ENCODE measurements around the gene TBCD. TPM values are rescaled to one million over a fixed set of nuclear protein-coding genes. Genes with fewer than 3 reads are reported as not detected.
A peak's percentile ranks its signal among the peaks of the same experiment; 100 is the strongest.

Gene TBCD
- total RNA-seq, 1 experiment from 2014 or later, result 173 TPM

DNA sequence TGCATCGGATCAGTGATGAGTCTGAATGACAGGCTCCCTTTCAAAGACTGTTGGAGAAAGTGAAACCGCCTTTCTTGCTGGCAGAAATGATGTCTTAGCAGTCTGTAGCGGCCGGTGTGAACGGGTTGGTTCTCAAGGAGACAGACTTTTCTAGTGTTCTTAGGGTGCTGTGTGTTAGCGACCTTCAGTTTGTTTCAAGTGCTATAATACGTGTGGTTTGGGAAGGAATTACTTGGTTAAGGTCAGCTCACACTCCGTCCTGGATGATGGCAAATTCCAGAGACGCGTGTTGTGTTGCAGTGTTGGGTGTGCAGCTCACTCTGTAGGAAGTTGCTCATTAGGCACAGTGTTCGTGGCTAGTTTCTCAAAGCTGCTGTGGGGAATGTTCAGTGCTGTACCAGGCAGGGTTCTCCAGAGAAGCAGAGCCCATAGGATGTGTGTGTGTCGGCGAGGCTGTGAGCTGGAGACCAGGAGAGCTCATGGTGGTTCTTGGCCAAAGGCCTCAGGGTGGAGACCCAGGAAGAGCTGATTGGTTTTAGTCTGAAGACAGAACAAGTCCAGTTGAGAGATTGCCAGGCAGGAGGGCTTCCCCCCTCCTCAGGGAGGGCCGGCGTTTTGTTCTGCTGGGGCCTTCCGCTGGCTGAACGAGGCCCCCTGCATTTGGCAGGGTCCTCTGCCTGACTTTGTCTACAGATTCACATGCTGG lies 50.4 kb downstream of the TBCD start:
- POLR2A ChIA-PET, result interaction anchor here (0.5 kb wide), 1 partner anchor 41 kb away, joined by 3 read pairs; no protein-coding TSS in a partner anchor
- Mint-ChIP-seq H3K4me1 (peaks cover 8% of the 10 kb centered on the region), H3K27me3 (ENCODE audit: low read depth) (no peaks in the 10 kb centered on the region), H3K27ac (peak overlapping the region; percentile 78), H3K4me3 (no peak overlapping the region), H3K36me3 (peaks cover 56% of the 10 kb centered on the region), H3K9me3 (no peaks in the 10 kb centered on the region)
- DNase-seq (ENCODE audit: low spot score) (no peak), ATAC-seq (no peak)
- TF ChIP-seq GTF2I (CRISPR knock-in tag; conservative IDR thresholded peaks at IDR 0.05), result no peak
- TF ChIP-seq ETV6 (CRISPR knock-in tag; IDR thresholded peaks at IDR 0.05), result no peak
- no peak for TF ChIP-seq TCF7 (CRISPR knock-in tag; IDR thresholded peaks at IDR 0.05; ENCODE audit: low read depth)
- no peak for TF ChIP-seq NFATC4 (CRISPR knock-in tag; IDR thresholded peaks at IDR 0.05)
- no peak for TF ChIP-seq ZNF263 (CRISPR knock-in tag; IDR thresholded peaks at IDR 0.05; ENCODE audit: low read depth)
- no peak for TF ChIP-seq SMAD3 (CRISPR knock-in tag; IDR thresholded peaks at IDR 0.05; ENCODE audit: borderline replicate concordance)
- no peak for TF ChIP-seq ZNF396 (CRISPR knock-in tag; IDR thresholded peaks at IDR 0.05; ENCODE audit: borderline replicate concordance)
- TF ChIP-seq, protein P1, sequence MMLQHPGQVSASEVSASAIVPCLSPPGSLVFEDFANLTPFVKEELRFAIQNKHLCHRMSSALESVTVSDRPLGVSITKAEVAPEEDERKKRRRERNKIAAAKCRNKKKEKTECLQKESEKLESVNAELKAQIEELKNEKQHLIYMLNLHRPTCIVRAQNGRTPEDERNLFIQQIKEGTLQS (CRISPR knock-in tag; conservative IDR thresholded peaks at IDR 0.05), result no peak
- TF ChIP-seq, protein P2, sequence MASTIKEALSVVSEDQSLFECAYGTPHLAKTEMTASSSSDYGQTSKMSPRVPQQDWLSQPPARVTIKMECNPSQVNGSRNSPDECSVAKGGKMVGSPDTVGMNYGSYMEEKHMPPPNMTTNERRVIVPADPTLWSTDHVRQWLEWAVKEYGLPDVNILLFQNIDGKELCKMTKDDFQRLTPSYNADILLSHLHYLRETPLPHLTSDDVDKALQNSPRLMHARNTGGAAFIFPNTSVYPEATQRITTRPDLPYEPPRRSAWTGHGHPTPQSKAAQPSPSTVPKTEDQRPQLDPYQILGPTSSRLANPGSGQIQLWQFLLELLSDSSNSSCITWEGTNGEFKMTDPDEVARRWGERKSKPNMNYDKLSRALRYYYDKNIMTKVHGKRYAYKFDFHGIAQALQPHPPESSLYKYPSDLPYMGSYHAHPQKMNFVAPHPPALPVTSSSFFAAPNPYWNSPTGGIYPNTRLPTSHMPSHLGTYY (CRISPR knock-in tag; IDR thresholded peaks at IDR 0.05), result no peak
- TF ChIP-seq, protein P3, sequence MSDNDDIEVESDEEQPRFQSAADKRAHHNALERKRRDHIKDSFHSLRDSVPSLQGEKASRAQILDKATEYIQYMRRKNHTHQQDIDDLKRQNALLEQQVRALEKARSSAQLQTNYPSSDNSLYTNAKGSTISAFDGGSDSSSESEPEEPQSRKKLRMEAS (CRISPR knock-in tag; IDR thresholded peaks at IDR 0.05), result no peak
- TF ChIP-seq MXD4 (CRISPR knock-in tag; IDR thresholded peaks at IDR 0.05; ENCODE audit: borderline replicate concordance), result no peak
- no peak for TF ChIP-seq KAT7 (CRISPR knock-in tag; IDR thresholded peaks at IDR 0.05; ENCODE audit: borderline replicate concordance)
- no peak for TF ChIP-seq NR1H2 (CRISPR knock-in tag; IDR thresholded peaks at IDR 0.05)
- TF ChIP-seq JUN (CRISPR knock-in tag; IDR thresholded peaks at IDR 0.05), result no peak
- CTCF ChIA-PET, result interaction anchor here (1.2 kb wide), 1 partner anchor 134 kb away, joined by 7 read pairs; no protein-coding TSS in a partner anchor

DNA sequence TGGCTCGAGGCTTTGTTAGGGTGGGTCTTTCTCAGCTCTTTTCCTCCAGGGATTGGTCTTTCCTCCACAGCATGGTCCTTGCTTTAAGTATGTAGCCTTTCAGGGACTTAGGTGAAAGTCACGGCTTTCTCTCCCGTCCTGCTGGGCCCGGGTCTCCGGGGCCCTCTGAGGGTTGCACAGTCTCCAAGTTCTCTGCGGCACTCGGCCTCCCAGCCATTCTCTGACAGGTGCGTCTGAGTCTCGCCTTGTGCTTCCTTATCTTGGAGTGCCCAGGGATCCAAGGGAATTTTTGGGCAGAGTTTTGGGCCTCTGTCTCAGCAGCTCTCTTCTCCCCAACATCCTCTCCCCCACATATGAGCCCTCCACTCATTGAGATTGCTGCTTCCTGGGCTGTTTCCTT lies 51.3 kb downstream of the TBCD start:
- ATAC-seq, result no peak
- peaks cover 59% of the 10 kb centered on the region for H3K36me3 Mint-ChIP-seq
- TF ChIP-seq, protein P4, sequence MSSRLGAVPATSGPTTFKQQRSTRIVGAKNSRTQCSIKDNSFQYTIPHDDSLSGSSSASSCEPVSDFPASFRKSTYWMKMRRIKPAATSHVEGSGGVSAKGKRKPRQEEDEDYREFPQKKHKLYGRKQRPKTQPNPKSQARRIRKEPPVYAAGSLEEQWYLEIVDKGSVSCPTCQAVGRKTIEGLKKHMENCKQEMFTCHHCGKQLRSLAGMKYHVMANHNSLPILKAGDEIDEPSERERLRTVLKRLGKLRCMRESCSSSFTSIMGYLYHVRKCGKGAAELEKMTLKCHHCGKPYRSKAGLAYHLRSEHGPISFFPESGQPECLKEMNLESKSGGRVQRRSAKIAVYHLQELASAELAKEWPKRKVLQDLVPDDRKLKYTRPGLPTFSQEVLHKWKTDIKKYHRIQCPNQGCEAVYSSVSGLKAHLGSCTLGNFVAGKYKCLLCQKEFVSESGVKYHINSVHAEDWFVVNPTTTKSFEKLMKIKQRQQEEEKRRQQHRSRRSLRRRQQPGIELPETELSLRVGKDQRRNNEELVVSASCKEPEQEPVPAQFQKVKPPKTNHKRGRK (CRISPR knock-in tag; IDR thresholded peaks at IDR 0.05; ENCODE audit: borderline replicate concordance), result no peak
- TF ChIP-seq ZNF396 (CRISPR knock-in tag; IDR thresholded peaks at IDR 0.05; ENCODE audit: borderline replicate concordance), result no peak
- DNase-seq (ENCODE audit: low spot score), result no peak
- H3K27me3 Mint-ChIP-seq (ENCODE audit: low read depth), result no peaks in the 10 kb centered on the region
- H3K4me3 Mint-ChIP-seq, result no peak overlapping the region
- H3K27ac Mint-ChIP-seq, result peak overlapping the region; percentile 54
- peaks cover 8% of the 10 kb centered on the region for H3K4me1 Mint-ChIP-seq
- no peaks in the 10 kb centered on the region for H3K9me3 Mint-ChIP-seq
- POLR2A ChIA-PET, result no interaction called here
- CTCF ChIA-PET, result no interaction called here

DNA sequence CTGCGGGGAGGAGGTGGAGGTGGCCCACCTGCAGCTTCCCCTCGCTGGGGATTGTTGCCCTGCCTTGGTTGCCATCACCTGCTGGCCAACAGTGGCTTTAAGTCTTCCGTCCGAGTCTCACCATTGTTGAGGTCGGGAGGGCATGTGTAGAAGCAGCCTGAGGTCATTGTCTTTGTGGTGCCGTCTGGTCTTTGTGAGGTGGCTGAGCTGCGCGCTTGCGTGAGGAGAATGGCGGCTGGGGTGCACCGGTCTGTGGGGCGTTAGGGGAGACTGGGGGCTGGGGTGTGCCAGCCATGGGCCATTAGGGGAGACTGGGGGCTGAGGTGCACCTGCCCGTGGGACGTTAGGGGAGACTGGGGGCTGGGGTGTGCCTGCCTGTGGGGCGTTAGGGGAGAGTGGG lies 51.7 kb downstream of the TBCD start:
- Mint-ChIP-seq H3K4me3 (no peak overlapping the region), H3K4me1 (peaks cover 8% of the 10 kb centered on the region), H3K36me3 (peaks cover 55% of the 10 kb centered on the region), H3K27me3 (ENCODE audit: low read depth) (no peaks in the 10 kb centered on the region), H3K27ac (peak overlapping the region; percentile 54; the same call in 1 of the 2 replicates), H3K9me3 (no peaks in the 10 kb centered on the region)
- TF ChIP-seq RELA (CRISPR knock-in tag; IDR thresholded peaks at IDR 0.05; ENCODE audit: borderline replicate concordance) (no peak), TEAD4 (CRISPR knock-in tag; IDR thresholded peaks at IDR 0.05) (no peak), FOXP1 (CRISPR knock-in tag; IDR thresholded peaks at IDR 0.05; ENCODE audit: borderline replicate concordance) (no peak), NR1H2 (CRISPR knock-in tag; IDR thresholded peaks at IDR 0.05) (no peak)
- TF ChIP-seq, protein P5, sequence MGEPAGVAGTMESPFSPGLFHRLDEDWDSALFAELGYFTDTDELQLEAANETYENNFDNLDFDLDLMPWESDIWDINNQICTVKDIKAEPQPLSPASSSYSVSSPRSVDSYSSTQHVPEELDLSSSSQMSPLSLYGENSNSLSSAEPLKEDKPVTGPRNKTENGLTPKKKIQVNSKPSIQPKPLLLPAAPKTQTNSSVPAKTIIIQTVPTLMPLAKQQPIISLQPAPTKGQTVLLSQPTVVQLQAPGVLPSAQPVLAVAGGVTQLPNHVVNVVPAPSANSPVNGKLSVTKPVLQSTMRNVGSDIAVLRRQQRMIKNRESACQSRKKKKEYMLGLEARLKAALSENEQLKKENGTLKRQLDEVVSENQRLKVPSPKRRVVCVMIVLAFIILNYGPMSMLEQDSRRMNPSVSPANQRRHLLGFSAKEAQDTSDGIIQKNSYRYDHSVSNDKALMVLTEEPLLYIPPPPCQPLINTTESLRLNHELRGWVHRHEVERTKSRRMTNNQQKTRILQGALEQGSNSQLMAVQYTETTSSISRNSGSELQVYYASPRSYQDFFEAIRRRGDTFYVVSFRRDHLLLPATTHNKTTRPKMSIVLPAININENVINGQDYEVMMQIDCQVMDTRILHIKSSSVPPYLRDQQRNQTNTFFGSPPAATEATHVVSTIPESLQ (CRISPR knock-in tag; IDR thresholded peaks at IDR 0.05), result no peak
- TF ChIP-seq, protein P6, sequence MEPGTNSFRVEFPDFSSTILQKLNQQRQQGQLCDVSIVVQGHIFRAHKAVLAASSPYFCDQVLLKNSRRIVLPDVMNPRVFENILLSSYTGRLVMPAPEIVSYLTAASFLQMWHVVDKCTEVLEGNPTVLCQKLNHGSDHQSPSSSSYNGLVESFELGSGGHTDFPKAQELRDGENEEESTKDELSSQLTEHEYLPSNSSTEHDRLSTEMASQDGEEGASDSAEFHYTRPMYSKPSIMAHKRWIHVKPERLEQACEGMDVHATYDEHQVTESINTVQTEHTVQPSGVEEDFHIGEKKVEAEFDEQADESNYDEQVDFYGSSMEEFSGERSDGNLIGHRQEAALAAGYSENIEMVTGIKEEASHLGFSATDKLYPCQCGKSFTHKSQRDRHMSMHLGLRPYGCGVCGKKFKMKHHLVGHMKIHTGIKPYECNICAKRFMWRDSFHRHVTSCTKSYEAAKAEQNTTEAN (CRISPR knock-in tag; IDR thresholded peaks at IDR 0.05), result no peak
- DNase-seq (ENCODE audit: low spot score), result no peak
- CTCF ChIA-PET, result no interaction called here
- POLR2A ChIA-PET, result no interaction called here
- no peak for ATAC-seq
